ENCODE measurements around the gene KCNJ10.

DNA sequence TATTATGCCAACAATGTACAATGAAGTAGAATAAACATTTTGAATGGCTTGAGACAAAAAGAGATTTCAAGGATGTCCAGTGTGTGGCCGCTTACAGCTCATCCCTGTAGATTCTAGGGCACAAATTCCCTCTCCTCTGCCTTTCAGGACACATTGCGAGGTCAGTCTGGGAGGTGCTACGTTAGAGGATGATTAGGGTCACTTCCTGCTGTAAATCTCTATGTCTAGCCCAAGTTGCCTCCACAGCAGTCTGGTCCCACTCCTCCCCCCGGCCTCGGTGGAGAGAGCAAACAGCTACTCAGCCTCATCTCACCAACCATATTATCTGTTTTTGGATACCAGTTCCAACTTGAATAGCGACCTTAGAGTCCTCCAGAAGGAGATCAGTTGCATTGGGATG is 17.0 kb downstream of the KCNJ10 start:
- TF ChIP-seq CEBPB (IDR thresholded peaks at IDR 0.05) (no peak), CREB1 (IDR thresholded peaks at IDR 0.05; ENCODE audit: low read depth) (no peak), EP300 (IDR thresholded peaks at IDR 0.05; ENCODE audit: borderline replicate concordance) (no peak), NFIC (IDR thresholded peaks at IDR 0.05) (no peak), TEAD4 (IDR thresholded peaks at IDR 0.05) (no peak), TAF1 (IDR thresholded peaks at IDR 0.05; ENCODE audit: low read depth) (no peak)
- TF ChIP-seq, protein P1, sequence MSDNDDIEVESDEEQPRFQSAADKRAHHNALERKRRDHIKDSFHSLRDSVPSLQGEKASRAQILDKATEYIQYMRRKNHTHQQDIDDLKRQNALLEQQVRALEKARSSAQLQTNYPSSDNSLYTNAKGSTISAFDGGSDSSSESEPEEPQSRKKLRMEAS (IDR thresholded peaks at IDR 0.05), result no peak
- TF ChIP-seq, protein P2, sequence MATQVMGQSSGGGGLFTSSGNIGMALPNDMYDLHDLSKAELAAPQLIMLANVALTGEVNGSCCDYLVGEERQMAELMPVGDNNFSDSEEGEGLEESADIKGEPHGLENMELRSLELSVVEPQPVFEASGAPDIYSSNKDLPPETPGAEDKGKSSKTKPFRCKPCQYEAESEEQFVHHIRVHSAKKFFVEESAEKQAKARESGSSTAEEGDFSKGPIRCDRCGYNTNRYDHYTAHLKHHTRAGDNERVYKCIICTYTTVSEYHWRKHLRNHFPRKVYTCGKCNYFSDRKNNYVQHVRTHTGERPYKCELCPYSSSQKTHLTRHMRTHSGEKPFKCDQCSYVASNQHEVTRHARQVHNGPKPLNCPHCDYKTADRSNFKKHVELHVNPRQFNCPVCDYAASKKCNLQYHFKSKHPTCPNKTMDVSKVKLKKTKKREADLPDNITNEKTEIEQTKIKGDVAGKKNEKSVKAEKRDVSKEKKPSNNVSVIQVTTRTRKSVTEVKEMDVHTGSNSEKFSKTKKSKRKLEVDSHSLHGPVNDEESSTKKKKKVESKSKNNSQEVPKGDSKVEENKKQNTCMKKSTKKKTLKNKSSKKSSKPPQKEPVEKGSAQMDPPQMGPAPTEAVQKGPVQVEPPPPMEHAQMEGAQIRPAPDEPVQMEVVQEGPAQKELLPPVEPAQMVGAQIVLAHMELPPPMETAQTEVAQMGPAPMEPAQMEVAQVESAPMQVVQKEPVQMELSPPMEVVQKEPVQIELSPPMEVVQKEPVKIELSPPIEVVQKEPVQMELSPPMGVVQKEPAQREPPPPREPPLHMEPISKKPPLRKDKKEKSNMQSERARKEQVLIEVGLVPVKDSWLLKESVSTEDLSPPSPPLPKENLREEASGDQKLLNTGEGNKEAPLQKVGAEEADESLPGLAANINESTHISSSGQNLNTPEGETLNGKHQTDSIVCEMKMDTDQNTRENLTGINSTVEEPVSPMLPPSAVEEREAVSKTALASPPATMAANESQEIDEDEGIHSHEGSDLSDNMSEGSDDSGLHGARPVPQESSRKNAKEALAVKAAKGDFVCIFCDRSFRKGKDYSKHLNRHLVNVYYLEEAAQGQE (IDR thresholded peaks at IDR 0.05; ENCODE audit: low read depth), result no peak
